ENCODE results near the gene PTDSS2.

The PTDSS2 gene

GRCh38 chr11:416051-416756, 33.9 kb upstream of the PTDSS2 start:
- H3K4me3 ChIP-seq (ENCODE audit: low read length): peak overlapping the region; percentile 54
- TF ChIP-seq, protein P1, sequence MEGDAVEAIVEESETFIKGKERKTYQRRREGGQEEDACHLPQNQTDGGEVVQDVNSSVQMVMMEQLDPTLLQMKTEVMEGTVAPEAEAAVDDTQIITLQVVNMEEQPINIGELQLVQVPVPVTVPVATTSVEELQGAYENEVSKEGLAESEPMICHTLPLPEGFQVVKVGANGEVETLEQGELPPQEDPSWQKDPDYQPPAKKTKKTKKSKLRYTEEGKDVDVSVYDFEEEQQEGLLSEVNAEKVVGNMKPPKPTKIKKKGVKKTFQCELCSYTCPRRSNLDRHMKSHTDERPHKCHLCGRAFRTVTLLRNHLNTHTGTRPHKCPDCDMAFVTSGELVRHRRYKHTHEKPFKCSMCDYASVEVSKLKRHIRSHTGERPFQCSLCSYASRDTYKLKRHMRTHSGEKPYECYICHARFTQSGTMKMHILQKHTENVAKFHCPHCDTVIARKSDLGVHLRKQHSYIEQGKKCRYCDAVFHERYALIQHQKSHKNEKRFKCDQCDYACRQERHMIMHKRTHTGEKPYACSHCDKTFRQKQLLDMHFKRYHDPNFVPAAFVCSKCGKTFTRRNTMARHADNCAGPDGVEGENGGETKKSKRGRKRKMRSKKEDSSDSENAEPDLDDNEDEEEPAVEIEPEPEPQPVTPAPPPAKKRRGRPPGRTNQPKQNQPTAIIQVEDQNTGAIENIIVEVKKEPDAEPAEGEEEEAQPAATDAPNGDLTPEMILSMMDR (conservative IDR thresholded peaks at IDR 0.05; ENCODE audit: low read length): no peak
- no peak for DNase-seq (ENCODE audit: low read depth)

DNA sequence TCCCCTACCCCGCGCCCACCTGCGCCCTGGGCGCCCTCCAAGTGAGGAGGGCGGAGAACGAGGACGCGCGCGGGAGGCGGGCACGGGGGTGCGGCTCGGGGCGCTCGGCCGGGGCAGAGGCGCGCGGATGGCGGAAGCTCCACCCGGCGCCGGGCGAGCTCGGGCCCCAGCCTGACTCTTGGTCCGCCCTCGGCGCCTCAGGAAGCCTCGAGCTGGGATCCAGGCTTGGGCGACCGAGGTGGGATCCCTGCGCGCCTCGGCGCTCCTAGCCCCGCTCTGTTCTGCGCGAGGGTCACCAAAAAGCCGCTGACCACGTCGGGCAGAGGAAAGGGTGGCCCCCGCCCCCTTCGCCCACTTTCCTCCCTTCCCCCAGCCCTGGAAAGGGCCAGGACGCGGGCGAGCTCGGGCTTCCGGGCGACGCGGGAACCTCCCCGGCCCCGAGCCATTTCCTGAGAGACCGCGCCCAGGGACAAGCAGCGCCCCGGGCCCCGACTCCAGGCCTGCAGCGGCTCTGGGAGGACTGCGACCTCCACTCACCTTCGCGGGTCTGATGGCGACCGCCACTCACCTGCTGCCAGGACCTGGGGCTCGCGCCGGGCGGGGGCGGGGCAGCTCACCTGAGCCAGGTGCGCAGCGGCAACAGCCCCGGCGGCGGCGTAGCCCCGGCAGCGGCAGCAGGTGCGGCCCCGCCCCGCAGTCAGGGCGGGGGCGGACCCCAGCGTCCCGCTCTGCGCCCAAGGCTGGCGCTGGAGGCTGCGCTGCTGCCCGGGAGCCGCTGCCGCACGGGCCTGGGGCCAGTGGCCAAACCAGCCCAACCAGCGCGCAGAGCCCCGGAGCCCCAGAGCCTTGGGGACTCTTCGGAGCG, 33.1 kb upstream of the PTDSS2 start:
- TF ChIP-seq, protein P1 (conservative IDR thresholded peaks at IDR 0.05; ENCODE audit: low read length): no peak
- DNase-seq (ENCODE audit: low read depth): peak; percentile 16
- H3K4me3 ChIP-seq (ENCODE audit: low read length): peak overlapping the region; percentile 54

- no peak overlapping the region for H3K4me3 ChIP-seq (ENCODE audit: low read length)
- TF ChIP-seq, protein P1 (conservative IDR thresholded peaks at IDR 0.05; ENCODE audit: low read length): no peak
- no peak for DNase-seq (ENCODE audit: low read depth)
Measured at GRCh38 chr11:417652-418342, 32.3 kb upstream of the PTDSS2 start.

GRCh38 chr11:418343-419247, 31.5 kb upstream of the PTDSS2 start:
- TF ChIP-seq, protein P1 (conservative IDR thresholded peaks at IDR 0.05; ENCODE audit: low read length): no peak
- no peak for DNase-seq (ENCODE audit: low read depth)
- H3K4me3 ChIP-seq (ENCODE audit: low read length): no peak overlapping the region

- TF ChIP-seq, protein P1 (conservative IDR thresholded peaks at IDR 0.05; ENCODE audit: low read length): no peak
- H3K4me3 ChIP-seq (ENCODE audit: low read length): no peak overlapping the region
- no peak for DNase-seq (ENCODE audit: low read depth)
Measured at GRCh38 chr11:419248-420005, 30.7 kb upstream of the PTDSS2 start.

Data from AG10803 (cell line).